SJSA1 (cell line): Measurements from ENCODE around the gene CAMTA1. TPM values are rescaled to one million over a fixed set of nuclear protein-coding genes. Genes with fewer than 3 reads are reported as not detected.

Source experiments
- DNase-seq, 2 experiments: peaks; one replicate each; pipeline ENCODE4 v3.0.0-alpha.2; 2015 to 2020; ENCODE audit warnings: low spot score in 2 of 2, low read depth in 1 of 2
- H3K27ac ChIP-seq: fragments of 250-450 bp; sonication (Bioruptor Pico); 2 replicates; pipeline ENCODE4 v1.5.1; 2020; ENCODE audit warnings: mild to moderate bottlenecking, moderate library complexity
- H3K27me3 ChIP-seq: fragments of 250-450 bp; sonication (Bioruptor Pico); replicated peaks from 2 replicates; pipeline ENCODE4 v1.5.1; 2020; ENCODE audit warnings: mild to moderate bottlenecking, moderate library complexity
- H3K36me3 ChIP-seq: fragments of 250-450 bp; sonication (Bioruptor Pico); 2 replicates; pipeline ENCODE4 v1.5.1; 2020; ENCODE audit warnings: mild to moderate bottlenecking
- H3K4me1 ChIP-seq: fragments of 250-450 bp; sonication (Bioruptor Pico); replicated peaks from 2 replicates; pipeline ENCODE4 v1.6.1; 2021; ENCODE audit warnings: mild to moderate bottlenecking
- H3K4me3 ChIP-seq: fragments of 250-450 bp; sonication (Bioruptor Pico); 2 replicates; pipeline ENCODE4 v1.5.1; 2020; ENCODE audit warnings: mild to moderate bottlenecking
- H3K9me3 ChIP-seq: fragments of 250-450 bp; sonication (Bioruptor Pico); replicated peaks from 2 replicates; pipeline ENCODE4 v1.5.1; 2020; ENCODE audit warnings: mild to moderate bottlenecking
- total RNA-seq: library from RNA; depleted of rRNA; stranded (reverse); fragments of >200 nt; shearing (Covaris generic); gene quantifications from 2 replicates; pipeline ENCODE4 v1.2.3, GENCODE V29; 2014

CAMTA1 gene
- total RNA-seq, 1 experiment from 2014 or later, result 136 TPM

DNA sequence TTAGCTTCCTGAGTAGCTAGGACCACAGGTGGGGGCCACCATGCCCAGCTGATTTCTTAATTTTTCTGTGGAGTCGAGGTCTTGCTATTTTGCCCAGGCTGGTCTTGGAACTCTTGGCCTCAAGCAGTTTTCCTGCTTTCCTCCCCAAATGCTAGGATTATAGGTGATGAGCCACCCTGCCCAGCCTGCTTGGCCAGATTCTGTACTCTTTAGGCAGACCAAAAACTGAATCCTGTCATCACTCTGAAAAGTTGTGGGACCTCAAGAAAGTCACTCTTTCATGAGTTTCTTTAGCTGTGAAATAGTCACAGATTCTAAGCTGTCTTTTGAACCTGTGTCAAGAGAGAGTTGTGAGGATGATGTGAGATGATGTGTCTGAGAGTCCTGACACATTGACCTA is 105.4 kb downstream of the CAMTA1 start:
- Histone ChIP-seq H3K36me3 (no peaks in the 10 kb centered on the region), H3K4me1 (peaks cover 11% of the 10 kb centered on the region), H3K27ac (no peak overlapping the region), H3K4me3 (no peak overlapping the region), H3K27me3 (no peaks in the 10 kb centered on the region), H3K9me3 (no peaks in the 10 kb centered on the region)
- DNase-seq, result no peak

DNA sequence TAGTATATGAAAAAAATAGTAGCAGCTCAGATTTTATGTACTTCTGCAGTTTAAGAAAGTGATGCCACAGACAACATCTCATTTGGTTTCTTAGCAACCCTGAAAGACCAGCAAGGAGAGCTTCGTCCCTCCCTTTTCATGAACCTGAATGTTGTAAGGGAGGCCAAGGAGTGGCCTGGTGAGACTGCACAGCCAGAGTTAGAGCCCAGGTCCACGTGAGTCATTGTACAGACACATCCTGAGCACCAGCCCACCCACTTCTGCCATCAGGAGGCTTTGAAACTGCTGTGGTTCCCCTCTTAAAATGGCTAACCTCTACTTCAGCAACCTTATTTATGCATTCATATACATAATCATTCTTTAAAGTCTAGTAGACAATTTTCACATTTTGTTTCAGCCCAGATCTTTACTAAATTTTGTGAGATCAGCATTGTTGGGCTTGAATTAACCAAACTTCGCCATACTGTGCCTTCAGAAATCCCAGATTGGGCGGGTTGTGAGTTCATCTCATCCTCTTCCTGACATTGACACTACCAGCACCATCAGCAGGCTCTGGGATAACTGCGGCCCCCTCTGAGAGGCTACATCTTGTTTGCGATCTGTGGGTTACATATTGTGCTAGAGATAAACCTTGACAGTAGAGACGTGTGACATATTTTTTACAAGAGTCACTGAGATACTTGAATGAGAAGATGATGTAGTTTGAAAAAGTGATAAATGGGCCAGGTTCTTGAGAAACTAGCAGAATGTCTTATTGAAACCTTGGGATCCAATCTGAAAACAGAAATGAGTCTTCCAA is 106.7 kb downstream of the CAMTA1 start:
- Histone ChIP-seq H3K4me3 (no peak overlapping the region), H3K9me3 (no peaks in the 10 kb centered on the region), H3K27me3 (no peaks in the 10 kb centered on the region), H3K27ac (no peak overlapping the region), H3K36me3 (no peaks in the 10 kb centered on the region), H3K4me1 (peaks cover 11% of the 10 kb centered on the region)
- no peak for DNase-seq

DNA sequence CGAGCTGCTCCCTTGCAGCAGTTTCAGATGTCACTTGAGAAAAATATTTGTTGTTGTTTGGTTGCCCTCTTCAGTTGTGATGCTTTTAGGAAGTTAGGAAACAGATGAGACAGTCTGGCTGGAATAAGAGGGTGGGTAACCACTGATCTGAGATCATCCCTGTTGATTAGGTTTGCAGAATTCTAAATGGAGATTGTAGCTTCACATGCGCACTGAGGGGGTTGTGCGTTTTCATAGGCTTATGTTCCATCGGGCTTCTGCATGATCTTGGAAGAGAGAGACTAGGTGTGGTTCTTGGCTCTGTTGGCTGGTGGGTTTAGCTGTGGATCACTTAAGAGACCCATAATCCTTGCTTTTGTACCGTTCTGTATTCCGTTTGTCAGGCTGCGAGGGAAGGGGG is 108.1 kb downstream of the CAMTA1 start:
- peaks cover 5% of the 10 kb centered on the region; the same call in 1 of the 2 replicates for H3K4me1 ChIP-seq
- no peak overlapping the region for H3K27ac ChIP-seq
- H3K36me3 ChIP-seq, result no peaks in the 10 kb centered on the region
- no peaks in the 10 kb centered on the region for H3K27me3 ChIP-seq
- no peak overlapping the region for H3K4me3 ChIP-seq
- DNase-seq, result no peak
- H3K9me3 ChIP-seq, result no peaks in the 10 kb centered on the region

DNA sequence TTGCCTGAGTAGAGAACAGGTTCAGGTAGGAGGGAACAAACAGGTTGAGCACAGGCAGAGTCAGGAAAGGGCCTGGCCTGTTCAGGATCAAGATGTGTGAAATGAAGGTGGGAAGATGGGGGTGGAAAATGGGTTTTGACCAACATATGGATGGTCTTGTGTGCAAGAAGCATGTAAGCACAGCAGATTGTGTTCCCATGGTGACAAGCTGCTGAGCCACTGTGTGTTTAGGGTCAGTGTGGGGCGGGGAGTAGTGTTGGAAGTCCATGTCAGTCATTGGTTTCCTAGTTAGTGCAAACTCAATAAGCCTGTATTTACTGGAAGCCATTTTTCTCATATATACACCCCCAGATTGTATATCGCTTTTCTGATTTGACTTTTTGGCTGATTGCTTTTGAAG is 111.9 kb downstream of the CAMTA1 start:
- Histone ChIP-seq H3K27ac (no peak overlapping the region), H3K27me3 (no peaks in the 10 kb centered on the region), H3K36me3 (no peaks in the 10 kb centered on the region), H3K4me1 (no peaks in the 10 kb centered on the region), H3K4me3 (no peak overlapping the region), H3K9me3 (no peaks in the 10 kb centered on the region)
- DNase-seq, result no peak

DNA sequence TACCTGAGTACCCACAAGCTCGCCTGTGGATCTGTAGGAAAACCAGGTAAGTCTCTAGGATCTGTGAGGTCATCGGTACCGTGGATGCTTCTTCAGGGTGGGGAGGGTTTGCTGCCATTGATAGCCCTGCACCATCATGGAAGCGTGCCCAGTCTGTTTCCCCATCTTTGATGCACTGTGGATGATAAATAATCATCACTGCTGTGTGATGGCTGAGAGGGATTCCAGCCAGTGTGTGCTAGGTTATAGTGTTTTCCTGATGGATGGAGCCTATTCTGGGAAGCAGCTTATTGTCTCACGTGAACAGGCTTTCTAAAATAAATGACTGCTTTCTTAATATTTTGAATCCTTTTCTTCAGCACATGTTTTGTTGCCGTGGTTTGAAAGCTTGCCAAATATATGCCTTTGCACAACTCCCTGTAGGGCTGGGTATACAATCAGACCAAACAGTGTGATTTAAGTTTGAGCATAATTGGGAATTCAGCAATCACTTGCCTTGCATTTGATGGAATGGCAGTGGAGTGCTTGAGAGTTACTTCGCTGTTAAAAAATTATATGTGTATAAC is 113.8 kb downstream of the CAMTA1 start:
- H3K4me3 ChIP-seq, result no peak overlapping the region
- no peak for DNase-seq
- H3K4me1 ChIP-seq, result no peaks in the 10 kb centered on the region
- no peak overlapping the region for H3K27ac ChIP-seq
- H3K36me3 ChIP-seq, result no peaks in the 10 kb centered on the region
- H3K9me3 ChIP-seq, result no peaks in the 10 kb centered on the region; the same call in 1 of the 2 replicates
- H3K27me3 ChIP-seq, result no peaks in the 10 kb centered on the region

DNA sequence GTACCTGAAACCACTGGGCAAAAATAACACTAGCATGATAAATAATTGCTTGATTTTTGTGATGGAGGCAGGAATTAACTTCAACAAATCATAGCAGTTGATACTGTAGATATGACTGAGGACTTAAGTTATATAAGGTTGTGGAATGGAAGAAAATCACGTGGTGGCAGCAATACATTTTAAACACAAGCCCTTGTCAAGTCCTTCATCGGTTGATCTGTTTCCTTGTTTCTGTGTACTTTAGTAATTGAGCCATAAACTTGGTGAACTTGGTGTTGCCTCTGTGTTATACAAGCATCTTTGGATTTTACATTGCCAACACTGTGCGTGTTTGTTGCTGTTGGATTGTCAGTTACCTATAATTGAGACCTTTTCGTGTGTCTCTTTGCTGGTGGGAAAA is 114.4 kb downstream of the CAMTA1 start:
- H3K9me3 ChIP-seq, result no peaks in the 10 kb centered on the region; the same call in 1 of the 2 replicates
- H3K4me3 ChIP-seq, result no peak overlapping the region
- no peaks in the 10 kb centered on the region for H3K36me3 ChIP-seq
- H3K27ac ChIP-seq, result no peak overlapping the region
- no peaks in the 10 kb centered on the region for H3K27me3 ChIP-seq
- DNase-seq, result no peak
- no peaks in the 10 kb centered on the region for H3K4me1 ChIP-seq

DNA sequence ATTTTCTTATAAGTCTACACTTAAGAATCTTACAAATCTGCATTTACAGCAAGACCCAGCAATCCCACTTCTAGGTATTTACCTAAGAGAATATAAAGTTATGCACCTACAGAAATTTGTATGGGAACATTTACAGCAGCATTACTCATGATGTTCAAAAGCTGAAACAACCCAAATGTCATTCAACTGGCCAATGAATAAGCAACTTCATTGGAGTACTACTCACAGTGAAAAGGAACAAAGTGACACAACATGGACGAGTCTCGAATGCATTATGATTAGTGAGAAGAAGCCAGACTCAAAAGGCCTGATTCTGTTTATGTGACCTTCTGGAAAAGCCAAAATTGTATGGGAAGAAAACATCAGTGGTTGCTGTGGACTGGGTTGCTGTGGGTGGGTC is 116.9 kb downstream of the CAMTA1 start:
- DNase-seq, result no peak
- Histone ChIP-seq H3K4me1 (no peaks in the 10 kb centered on the region), H3K4me3 (no peak overlapping the region), H3K9me3 (no peaks in the 10 kb centered on the region; the same call in 1 of the 2 replicates), H3K36me3 (no peaks in the 10 kb centered on the region), H3K27me3 (no peaks in the 10 kb centered on the region), H3K27ac (no peak overlapping the region)

DNA sequence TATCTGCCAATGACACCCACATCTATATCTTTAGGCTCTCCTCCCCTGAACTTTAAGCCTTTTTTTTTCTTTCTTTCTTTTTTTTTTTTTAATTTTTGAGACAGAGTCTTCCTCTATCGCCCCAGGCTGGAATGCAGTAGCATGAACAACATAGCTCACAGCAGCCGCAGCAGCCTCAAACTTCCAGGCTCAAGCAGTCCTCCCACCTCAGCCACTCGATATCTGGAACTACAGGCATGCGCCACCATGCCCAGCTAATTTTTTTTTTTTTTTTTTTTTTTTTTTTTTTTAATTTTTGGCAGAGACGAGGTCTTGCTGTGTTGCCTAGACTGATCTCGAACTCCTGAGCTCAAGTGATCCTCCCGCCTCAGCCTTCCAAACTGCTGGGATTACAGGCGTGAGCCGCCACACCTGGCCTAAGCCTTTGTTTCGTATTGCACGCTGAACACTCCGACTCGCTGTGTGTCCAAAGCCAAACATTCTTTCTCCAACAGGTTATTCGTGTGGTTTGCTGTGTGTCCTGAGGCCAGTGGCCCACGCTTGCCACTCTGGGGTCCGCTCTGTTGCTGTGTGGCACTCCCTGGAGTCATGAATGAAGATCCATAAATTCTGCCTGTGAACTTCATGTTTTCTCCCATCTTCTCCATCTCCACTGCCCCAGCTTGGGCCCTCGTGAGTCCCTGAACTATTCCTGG is 119.4 kb downstream of the CAMTA1 start:
- H3K36me3 ChIP-seq, result no peaks in the 10 kb centered on the region
- no peaks in the 10 kb centered on the region; the same call in 1 of the 2 replicates for H3K9me3 ChIP-seq
- H3K4me1 ChIP-seq, result no peaks in the 10 kb centered on the region
- no peak for DNase-seq
- no peaks in the 10 kb centered on the region for H3K27me3 ChIP-seq
- H3K27ac ChIP-seq, result no peak overlapping the region
- no peak overlapping the region for H3K4me3 ChIP-seq

DNA sequence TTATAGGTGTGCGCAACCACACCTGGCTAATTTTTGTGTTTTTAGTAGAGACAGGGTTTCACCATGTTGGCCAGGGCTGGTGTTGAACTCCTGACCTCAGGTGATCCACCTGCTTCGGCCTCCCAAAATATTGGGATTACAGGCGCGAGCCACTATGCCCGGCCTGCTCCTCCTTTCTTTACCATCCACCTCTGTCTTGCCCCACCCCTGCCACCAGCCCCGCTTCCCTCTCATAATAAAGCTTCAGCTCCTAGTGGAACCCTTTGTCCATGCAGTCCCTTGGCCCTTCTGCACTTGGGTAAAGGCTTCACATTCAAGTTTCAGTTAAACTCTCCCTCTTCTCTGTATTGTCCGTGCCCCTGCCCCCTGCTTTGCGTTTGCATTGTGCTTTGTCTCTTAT is 120.1 kb downstream of the CAMTA1 start:
- Histone ChIP-seq H3K36me3 (no peaks in the 10 kb centered on the region), H3K4me1 (no peaks in the 10 kb centered on the region), H3K27ac (no peak overlapping the region), H3K27me3 (no peaks in the 10 kb centered on the region), H3K4me3 (no peak overlapping the region), H3K9me3 (no peaks in the 10 kb centered on the region; the same call in 1 of the 2 replicates)
- no peak for DNase-seq

DNA sequence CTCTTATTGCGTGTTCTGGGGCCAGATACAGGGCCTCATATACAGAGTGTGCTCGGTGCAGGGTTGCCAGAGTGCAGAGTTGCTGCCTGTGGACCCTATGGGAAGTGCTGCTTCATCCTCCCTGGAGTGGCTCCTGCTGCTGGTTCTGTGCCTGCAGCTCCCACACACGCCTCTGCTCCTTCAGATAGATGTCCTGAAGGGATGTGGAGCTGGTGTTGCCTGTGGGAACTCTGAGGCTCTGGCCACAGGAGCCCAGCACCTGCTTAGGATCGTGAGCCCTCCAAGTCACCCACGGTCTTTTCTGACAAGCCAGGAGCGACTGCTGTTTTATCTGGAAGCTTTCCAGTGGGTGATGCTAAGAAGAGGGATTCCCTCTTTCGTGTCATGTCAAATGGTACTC is 120.5 kb downstream of the CAMTA1 start:
- H3K4me3 ChIP-seq, result no peak overlapping the region
- DNase-seq, result no peak
- H3K27me3 ChIP-seq, result no peaks in the 10 kb centered on the region
- H3K9me3 ChIP-seq, result no peaks in the 10 kb centered on the region; the same call in 1 of the 2 replicates
- no peak overlapping the region for H3K27ac ChIP-seq
- no peaks in the 10 kb centered on the region for H3K4me1 ChIP-seq
- no peaks in the 10 kb centered on the region for H3K36me3 ChIP-seq

DNA sequence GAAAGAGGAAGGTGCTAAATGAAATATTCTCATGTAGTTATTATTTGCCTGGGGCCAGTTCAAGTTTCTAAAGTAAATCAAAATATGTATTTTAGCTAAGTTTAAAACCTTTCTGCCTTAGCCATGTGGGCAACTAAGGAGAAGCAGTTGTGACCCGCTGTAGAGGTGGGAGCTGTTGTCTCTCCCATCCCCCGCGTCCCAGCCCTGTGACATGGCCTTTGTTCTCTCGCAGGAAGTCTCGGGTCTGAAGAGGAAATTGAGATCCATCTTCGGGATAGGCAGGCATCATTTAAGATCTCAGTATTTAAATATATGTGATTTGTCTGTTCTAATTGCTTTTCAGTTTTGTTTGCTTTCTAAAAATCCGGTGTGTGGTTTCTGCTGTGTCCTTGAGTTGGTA is 121.5 kb downstream of the CAMTA1 start:
- Histone ChIP-seq H3K27me3 (no peaks in the 10 kb centered on the region), H3K36me3 (no peaks in the 10 kb centered on the region), H3K4me3 (no peak overlapping the region), H3K27ac (no peak overlapping the region), H3K9me3 (no peaks in the 10 kb centered on the region; the same call in 1 of the 2 replicates), H3K4me1 (no peaks in the 10 kb centered on the region)
- DNase-seq, result no peak

DNA sequence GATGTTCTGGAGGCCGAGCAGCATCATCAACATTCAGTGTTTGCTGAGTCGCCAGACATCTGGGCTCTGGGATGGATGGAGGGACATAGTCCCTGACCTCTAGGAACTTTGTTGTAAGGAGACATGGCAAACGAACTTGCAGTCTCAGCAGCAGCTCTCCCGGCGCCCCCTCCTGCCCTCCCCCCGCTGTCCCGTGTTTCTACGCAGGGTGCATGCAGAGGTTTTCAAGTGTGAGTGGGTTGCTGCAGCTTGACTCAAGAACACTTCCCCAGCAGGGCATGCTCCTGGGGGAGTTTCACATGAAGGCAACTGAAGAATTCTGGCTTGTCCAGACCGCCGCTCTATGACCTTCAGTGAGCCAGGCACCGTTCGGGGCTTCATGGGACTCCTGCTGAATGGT is 121.9 kb downstream of the CAMTA1 start:
- Histone ChIP-seq H3K27me3 (no peaks in the 10 kb centered on the region), H3K9me3 (no peaks in the 10 kb centered on the region; the same call in 1 of the 2 replicates), H3K27ac (no peak overlapping the region), H3K4me1 (no peaks in the 10 kb centered on the region), H3K36me3 (no peaks in the 10 kb centered on the region), H3K4me3 (no peak overlapping the region)
- DNase-seq, result no peak

DNA sequence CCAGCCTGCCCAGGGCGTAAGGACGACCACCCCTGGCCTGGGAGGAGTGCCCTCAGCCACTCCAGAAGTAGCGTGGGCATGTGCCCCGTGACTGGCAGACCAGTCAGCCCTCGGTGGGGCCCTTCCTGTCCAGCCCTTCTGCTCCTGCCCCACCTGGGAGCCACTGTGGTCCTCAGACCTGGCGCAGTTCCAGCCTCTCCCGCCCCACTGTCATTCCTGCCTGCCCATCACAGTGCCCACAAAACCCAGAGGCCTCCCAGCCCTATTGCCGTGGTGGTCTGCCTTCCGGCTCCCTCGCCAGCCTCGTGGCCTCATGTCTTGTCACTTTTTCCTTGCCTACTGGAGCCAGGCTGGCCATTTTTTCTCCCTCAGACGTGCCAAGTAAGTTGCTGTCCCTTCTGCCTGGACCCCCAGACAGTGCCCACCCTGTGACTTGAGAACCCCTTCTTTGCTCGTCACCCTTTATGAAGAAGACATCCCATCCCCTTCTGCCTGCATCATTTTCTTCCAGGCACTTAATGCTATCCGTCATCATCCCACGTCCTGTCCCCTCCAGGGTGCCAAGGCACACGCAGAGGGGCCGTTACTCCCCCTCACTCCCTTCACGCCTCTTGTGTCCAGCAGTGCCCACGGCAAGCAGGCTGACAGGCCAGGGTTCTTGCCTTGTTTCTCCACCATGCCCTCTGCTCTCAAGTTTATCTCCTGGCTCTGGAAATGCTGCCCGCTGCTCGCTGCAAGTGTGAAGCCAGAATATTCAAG is 122.6 kb downstream of the CAMTA1 start:
- no peak overlapping the region for H3K27ac ChIP-seq
- no peak for DNase-seq
- H3K9me3 ChIP-seq, result no peaks in the 10 kb centered on the region
- no peaks in the 10 kb centered on the region for H3K36me3 ChIP-seq
- no peaks in the 10 kb centered on the region for H3K4me1 ChIP-seq
- H3K27me3 ChIP-seq, result no peaks in the 10 kb centered on the region
- H3K4me3 ChIP-seq, result no peak overlapping the region
